ENCODE data around the gene PLCB2.

DNA sequence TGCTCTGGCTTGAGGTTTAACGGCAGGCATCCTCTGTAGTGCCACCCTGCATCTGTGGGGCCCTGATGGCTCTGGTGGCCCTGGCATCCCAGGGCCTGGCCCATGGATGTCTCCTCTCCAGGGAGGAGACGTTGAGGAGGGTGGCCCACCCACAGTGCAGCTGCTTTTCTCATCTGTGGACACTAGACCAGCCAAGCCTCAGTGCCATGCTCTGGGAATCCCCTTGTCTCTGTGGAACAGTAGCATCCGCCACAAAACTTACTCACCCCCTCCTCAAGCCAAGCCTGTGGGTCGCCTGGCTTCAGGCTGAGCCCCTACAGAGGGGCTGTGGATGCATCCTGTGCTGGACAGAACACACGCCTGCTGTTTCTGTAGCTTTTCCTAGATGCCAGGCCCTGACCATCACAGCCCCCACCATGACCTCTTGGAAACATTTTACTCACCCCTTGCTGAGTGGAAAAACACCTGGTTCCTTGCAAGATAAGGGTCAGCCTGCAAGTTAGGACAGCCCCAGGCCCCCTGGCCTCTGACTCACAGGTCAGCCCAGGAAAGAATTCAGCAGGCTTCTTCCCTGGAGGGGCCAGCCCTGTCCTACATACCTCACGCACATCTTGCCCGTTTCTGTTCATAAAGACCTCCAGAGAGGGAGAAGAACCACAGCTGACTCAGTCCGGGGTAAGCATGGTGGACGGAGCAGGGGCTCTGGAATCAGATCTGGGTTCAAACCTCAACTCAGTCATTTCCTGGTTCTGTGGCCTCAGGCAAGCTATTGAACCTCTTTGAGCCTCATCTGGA, 49.9 kb downstream of the PLCB2 start:
- TF ChIP-seq EZH2 (IDR thresholded peaks at IDR 0.05; ENCODE audit: borderline replicate concordance, low read depth, low read length, severe bottlenecking), result no peak
- TF ChIP-seq, protein P1, sequence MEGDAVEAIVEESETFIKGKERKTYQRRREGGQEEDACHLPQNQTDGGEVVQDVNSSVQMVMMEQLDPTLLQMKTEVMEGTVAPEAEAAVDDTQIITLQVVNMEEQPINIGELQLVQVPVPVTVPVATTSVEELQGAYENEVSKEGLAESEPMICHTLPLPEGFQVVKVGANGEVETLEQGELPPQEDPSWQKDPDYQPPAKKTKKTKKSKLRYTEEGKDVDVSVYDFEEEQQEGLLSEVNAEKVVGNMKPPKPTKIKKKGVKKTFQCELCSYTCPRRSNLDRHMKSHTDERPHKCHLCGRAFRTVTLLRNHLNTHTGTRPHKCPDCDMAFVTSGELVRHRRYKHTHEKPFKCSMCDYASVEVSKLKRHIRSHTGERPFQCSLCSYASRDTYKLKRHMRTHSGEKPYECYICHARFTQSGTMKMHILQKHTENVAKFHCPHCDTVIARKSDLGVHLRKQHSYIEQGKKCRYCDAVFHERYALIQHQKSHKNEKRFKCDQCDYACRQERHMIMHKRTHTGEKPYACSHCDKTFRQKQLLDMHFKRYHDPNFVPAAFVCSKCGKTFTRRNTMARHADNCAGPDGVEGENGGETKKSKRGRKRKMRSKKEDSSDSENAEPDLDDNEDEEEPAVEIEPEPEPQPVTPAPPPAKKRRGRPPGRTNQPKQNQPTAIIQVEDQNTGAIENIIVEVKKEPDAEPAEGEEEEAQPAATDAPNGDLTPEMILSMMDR (IDR thresholded peaks at IDR 0.05; ENCODE audit: borderline replicate concordance, extremely low read depth, low read length, poor library complexity, severe bottlenecking), result no peak
